Right lung (tissue), 5 donors: ENCODE results near the gene NDUFS1. TPM values are rescaled to one million over a fixed set of nuclear protein-coding genes. Genes with fewer than 3 reads are reported as not detected.
"Not testable (repeated sequence)": the region's sequence is repeated elsewhere in the genome, so short reads cannot be mapped to it uniquely, and the experiment has no call there.

ENCODE experiments used
- DNase-seq, 2 donors: peaks; one replicate each; pipeline ENCODE4 v3.0.0-alpha.2; 2013
- polyA plus RNA-seq, 5 donors: library from polyadenylated mRNA; unstranded; fragments of 120-200 nt; gene quantifications; one replicate each; pipeline versions ENCODE4 v1.2.1 to v1.2.3, GENCODE V29; 2013; ENCODE audit warnings: inconsistent platforms in 1 of 5, low replicate concordance in 1 of 5; ENCODE audit not compliant: insufficient read length in 5 of 5, insufficient read depth in 1 of 5

NDUFS1 gene
- polyA plus RNA-seq, 5 donors: 39.3 to 60.7 (median 54.8) TPM

DNA sequence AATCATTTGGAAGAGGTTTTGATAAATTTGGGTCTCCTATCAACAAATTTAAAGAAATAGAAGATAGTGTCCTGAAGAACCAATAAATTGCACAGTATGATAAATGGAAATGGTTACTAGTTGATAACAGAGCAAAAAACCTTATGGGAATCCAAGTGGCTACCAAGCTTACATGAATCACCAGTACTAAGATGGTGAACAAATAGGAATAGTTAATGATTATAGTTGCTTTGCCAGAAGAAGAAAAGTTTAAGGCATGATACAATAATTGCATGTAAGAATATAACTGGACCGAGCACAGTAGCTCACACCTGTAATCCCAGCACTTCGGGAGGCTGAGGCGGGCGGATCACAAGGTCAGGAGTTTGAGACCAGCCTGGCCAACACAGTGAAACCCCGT is 53.7 kb downstream of the NDUFS1 start:
- no peak for DNase-seq

GRCh38 chr2:206105038-206105437 is 54.2 kb downstream of the NDUFS1 start:
- DNase-seq: no peak

- DNase-seq: not testable (repeated sequence)
Measured at GRCh38 chr2:206098872-206099271, 60.4 kb downstream of the NDUFS1 start.

GRCh38 chr2:206098471-206098870 is 60.8 kb downstream of the NDUFS1 start:
- DNase-seq: no peak

GRCh38 chr2:206096876-206097275 is 62.4 kb downstream of the NDUFS1 start:
- DNase-seq: no peak

GRCh38 chr2:206095536-206096332 is 63.5 kb downstream of the NDUFS1 start:
- no peak for DNase-seq

DNA sequence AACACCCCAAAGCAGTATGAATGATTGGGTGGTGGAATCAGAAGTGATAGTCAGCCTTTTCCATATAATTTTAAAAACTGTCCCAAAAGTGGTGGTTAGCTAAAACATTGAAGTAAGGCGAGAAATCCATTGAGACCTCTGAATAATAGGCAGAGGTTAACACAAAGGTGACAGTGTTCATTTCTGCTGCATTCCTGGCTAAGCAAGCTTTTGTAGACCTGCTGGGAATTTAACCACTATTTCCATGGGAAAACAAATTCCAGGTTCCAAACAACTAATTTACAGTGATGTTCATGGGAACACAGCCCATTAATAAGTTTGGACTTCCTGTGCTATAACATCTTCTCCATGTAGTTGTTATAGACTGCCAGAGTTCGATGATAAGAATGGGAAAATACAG is 66.9 kb downstream of the NDUFS1 start:
- no peak for DNase-seq

- DNase-seq: no peak
Measured at GRCh38 chr2:206088248-206088647, 71.0 kb downstream of the NDUFS1 start.

DNA sequence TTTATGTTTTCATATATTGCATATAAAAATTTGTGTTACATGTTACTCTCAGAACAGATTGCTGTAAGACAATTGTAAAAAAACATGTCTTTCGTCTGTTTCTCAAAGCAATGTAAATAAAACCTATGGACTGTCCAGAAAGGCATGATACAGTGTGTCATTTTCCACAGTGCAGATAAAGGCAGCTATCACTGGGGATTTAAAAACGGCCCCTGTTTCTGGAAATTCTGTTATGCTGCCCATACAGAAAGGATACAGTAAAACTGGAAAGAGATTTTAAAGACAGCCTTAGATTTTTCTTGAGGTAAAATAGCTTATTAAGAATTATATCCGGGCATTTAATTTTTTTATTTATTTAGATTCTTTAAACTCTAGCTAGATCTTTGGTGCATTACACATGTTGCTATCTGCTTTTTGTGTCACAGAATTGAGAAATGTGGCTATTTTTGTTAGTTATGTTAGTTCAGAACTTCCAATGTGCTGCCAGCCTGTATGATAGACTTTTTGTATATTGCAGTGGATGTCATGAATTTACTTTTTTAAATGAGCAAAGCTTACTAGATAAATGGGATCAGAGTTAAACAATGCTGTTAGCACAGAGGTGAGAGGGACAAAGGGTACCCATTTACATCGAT is 72.4 kb downstream of the NDUFS1 start:
- peak; percentile 12 to 19 for DNase-seq

DNA sequence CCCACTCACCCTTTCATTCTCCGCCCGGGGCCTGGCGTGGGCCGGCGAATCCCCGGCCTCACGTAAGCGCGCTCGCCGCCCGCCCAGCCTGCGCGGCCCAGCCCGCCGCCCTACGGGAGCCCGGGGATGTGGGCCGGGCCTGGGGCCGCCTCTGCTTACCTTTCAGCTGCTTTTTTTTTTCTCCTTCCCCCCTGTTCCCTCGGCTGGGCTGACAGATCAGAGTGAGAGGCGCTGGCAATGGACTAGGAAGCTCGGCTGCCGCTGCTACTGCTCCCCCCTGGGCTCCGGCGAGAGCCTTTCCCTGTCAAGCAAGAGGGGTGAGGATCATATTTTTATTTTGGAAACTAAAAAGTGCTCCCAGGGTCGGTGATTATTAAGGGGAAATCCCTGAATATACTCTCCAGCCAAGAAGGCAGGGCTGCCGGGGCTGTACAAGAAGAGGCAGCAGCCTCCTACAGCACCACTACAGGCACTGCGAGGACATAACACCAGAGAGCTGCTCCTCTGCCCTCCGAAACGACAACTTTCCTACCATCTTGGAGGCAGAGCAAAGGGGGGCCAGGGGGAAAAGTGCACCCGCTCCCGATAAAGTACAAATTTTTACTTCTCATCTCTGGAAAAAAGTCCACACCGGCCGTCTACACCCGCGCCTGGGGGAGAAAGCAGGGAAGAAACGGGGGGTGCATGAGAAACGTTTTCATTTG is 73.3 kb downstream of the NDUFS1 start, which contains the start of gene INO80D:
TSS of gene INO80D (minus strand) at position 433 of the 704 bp plus-strand sequence. CDS start 23,158 bp downstream, outside the sequence.
- peak; percentile 75 to 83 for DNase-seq

DNA sequence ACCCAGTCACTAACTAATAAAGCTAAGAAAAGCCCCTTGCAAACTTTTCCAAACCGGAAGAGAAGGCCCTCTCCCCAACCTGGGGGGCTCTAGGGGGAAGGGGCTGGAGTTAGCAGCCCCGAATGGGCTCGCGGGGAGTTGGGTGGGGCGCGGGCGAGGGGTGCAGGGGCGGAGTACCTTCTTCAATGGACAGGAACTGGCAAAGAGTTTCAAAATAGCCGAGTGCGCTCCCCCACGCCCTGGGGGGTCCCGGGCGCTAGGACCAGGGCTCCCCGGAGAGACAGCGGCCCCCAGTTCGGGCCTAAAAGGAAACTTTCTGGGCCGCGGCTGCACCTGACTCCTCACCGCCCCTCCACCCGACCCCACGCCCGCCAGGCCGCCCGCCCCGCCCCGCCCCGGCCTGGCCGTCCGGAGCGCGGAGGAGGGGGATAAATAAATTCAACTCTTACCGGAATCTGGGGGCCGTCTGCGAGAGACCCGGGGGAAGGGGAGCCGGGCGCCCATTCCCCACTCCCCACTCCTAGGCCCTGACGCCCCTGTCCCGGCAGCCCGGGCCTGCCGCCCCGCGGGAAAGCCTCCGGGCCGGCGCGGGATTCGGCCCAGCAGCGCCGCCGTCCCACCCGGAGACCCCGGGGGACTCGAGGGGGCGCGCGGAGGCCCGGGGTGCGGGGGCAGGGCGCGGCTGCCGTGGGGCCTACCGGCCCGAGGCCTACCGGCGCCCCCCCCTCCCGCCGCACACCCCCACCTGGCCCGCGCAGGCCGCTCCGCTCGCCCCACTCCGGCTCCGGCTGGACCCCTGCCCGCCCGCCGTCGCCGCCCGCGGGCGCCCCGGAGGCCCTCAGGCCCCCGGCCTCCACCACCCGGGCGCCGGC is 74.1 kb downstream of the NDUFS1 start:
- peak; percentile 29 to 42 for DNase-seq

GRCh38 chr2:206084439-206084869 is 74.8 kb downstream of the NDUFS1 start:
- peak; percentile 49 to 69 for DNase-seq

- peak; percentile 5 to 6 for DNase-seq
Measured at GRCh38 chr2:206083602-206084438, 75.4 kb downstream of the NDUFS1 start.

DNA sequence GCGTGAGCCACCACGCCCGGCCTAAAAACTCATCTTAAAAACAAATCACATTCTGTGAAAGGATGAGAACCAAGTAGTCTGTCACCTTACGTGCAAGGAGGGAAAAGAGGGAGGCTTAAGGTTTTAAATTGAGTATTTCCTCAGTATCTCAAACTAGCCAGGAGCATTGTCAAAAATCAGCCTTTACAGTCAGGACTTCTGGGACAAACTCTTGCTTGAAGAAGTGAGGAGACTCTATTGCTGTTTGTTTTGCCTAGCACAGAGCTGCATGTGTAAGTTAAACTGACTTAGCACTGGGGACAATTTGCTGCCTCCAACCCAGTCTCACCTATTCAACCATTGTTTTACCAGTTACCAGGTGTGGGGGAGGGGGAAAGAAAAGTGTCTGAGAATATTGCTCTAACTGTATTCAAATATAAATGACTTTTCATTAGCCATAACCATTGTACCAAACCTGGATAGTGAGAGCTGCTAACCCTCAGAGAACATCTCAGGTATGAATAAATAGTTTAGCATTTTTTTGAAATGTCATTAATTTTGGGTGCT is 76.9 kb downstream of the NDUFS1 start:
- DNase-seq: no peak

- no peak for DNase-seq
Measured at GRCh38 chr2:206080927-206081326, 78.3 kb downstream of the NDUFS1 start.

DNA sequence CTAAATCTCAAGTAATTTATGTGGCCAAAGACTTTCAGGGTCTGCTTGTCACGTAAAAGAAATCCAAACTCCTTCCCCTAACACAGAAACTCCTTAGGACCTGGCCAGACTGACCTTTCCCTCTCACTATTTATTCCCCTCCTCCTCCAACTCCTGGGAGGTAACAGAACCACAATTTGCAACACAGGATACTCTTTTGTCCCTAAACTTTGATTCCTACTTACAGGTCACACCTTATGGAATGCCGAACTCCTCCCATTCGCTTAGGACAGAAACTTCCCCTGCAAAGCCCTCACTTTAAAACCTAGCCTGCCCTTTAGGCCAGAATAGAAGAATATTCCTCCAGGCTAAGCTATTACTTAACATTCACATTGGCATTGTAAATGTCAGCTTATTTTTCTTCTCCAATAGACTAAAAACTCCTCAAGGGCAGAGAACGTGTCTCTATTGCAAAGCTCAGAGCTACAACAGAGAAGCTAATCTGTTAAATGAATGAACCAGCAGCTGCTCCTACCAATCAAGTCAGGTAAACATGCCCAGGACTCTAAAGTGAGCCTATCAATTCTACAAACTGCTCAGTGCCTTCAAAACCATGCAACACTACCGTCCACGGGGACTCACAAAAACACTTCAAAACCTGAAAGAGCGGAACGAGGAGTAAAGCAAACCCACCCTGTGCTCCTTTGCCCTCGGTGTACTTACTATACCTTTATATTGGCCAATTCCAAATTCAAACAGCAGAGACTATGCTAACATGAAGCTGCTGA is 79.4 kb downstream of the NDUFS1 start:
- no peak for DNase-seq

DNA sequence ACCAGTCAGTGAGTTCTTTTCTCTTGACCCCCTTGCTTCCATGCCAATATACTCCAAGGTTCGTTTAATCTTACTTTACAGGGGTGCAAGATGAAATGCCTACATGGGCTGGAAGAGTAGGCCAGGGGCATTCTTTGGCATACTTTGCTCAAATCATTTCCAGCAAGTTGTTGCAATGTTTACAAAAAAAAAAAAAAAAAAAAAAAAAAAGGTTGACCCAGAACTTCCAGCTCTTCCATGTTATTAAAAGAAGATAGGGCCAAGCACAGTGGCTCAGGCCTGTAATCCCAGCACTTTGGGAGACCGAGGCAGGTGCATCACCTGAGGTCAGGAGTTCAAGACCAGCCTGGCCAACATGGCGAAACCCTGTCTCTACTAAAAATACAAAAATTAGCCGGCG is 81.4 kb downstream of the NDUFS1 start:
- peak in 1 of 2 donors; percentile 5 for DNase-seq

DNA sequence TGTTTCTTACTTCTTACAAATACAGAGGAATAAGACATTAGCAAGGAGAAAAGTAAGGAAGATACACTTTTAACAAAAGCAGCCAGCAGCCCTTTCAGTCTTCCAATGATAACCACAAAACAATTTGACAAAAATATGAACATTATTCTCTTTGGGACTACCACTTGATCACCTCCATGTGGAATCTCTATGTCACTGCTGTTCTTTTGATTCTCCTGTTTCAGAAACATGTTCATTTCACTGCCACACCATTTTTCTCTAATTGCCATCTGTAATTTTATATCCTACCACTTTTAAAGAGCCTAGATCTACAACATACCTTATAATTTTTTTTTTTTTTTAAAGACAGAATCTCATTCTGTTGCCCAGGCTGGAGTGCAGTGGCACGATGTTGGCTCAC is 84.1 kb downstream of the NDUFS1 start:
- no peak for DNase-seq

- no peak for DNase-seq
Measured at GRCh38 chr2:206071807-206072206, 87.4 kb downstream of the NDUFS1 start.
